Adrenal gland (tissue), 5 donors: Measurements from ENCODE around the gene GPR152.

Experiments used
- POLR2A ChIP-seq, 2 donors: fragments of 450-650 bp; IDR thresholded peaks; one replicate each; pipeline ENCODE4 v1.6.1; 2017; ENCODE audit warnings: antibody characterized with exemption in 2 of 2, mild to moderate bottlenecking in 2 of 2, moderate library complexity in 1 of 2
- TF ChIP-seq, protein P1 (sequence below), 6 experiments: fragments of 450-650 bp in 4 of 6; fragments of 200-600 bp in 2 of 6; sonication (generic) in 1 of 6; IDR thresholded peaks; 1 replicate in 5 of 6; 2 replicates in 1 of 6; pipeline versions ENCODE4 v1.5.1 to v1.8.0; 2016 to 2021; ENCODE audit warnings: antibody characterized with exemption in 6 of 6, mild to moderate bottlenecking in 2 of 6, moderate library complexity in 1 of 6
- donor health status: DM: no; HTN: no; CAD: no.

- TF ChIP-seq, protein P1, sequence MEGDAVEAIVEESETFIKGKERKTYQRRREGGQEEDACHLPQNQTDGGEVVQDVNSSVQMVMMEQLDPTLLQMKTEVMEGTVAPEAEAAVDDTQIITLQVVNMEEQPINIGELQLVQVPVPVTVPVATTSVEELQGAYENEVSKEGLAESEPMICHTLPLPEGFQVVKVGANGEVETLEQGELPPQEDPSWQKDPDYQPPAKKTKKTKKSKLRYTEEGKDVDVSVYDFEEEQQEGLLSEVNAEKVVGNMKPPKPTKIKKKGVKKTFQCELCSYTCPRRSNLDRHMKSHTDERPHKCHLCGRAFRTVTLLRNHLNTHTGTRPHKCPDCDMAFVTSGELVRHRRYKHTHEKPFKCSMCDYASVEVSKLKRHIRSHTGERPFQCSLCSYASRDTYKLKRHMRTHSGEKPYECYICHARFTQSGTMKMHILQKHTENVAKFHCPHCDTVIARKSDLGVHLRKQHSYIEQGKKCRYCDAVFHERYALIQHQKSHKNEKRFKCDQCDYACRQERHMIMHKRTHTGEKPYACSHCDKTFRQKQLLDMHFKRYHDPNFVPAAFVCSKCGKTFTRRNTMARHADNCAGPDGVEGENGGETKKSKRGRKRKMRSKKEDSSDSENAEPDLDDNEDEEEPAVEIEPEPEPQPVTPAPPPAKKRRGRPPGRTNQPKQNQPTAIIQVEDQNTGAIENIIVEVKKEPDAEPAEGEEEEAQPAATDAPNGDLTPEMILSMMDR (IDR thresholded peaks at IDR 0.05): no peak
- TF ChIP-seq POLR2A (IDR thresholded peaks at IDR 0.05): no peak
These were observed 912 bp downstream of the GPR152 start for GRCh38 chr11:67451658-67451976.
